Right lobe of liver (tissue), 6 donors: ENCODE results near the gene SAMD11. TPM values are rescaled to one million over a fixed set of nuclear protein-coding genes. Genes with fewer than 3 reads are reported as not detected.
A peak's percentile ranks its signal among the peaks of the same experiment; 100 is the strongest.

Source experiments
- ATAC-seq, 4 donors: fragments of 200-7000 bp; cut with Tn5 transposase; one replicate each; pipeline ENCODE4 v1.9.1; 2020; ENCODE audit warnings: mild to moderate bottlenecking in 4 of 4, moderate library complexity in 4 of 4
- DNase-seq, 3 donors: peaks; one replicate each; pipeline ENCODE4 v3.0.0-alpha.2; 2020
- H3K27ac ChIP-seq, 3 donors: fragments of 200-600 bp; one replicate each; pipeline ENCODE4 v1.8.0; 2022
- H3K27me3 ChIP-seq, 2 donors: fragments of 200-600 bp; one replicate each; pipeline ENCODE4 v1.8.0; 2022
- H3K36me3 ChIP-seq, 4 donors: fragments of 200-600 bp; sonication (generic) in 1 of 4; one replicate each; pipeline versions ENCODE4 v1.5.1 to v1.8.0; 2017 to 2022; ENCODE audit warnings: control low read depth in 1 of 4
- H3K4me1 ChIP-seq, 4 donors: fragments of 200-600 bp; sonication (generic) in 1 of 4; one replicate each; pipeline versions ENCODE4 v1.5.1 to v1.8.0; 2017 to 2022; ENCODE audit warnings: control low read depth in 1 of 4
- H3K4me3 ChIP-seq, 3 donors: fragments of 200-600 bp; one replicate each; pipeline ENCODE4 v1.8.0; 2022
- H3K9me3 ChIP-seq, 4 donors: fragments of 200-600 bp; sonication (generic) in 1 of 4; one replicate each; pipeline versions ENCODE4 v1.5.1 to v1.8.0; 2017 to 2022; ENCODE audit warnings: control low read depth in 1 of 4
- POLR2A ChIP-seq: fragments of 450-650 bp; IDR thresholded peaks from one replicate; pipeline ENCODE4 v1.6.1; 2017; ENCODE audit warnings: antibody characterized with exemption, mild to moderate bottlenecking
- WGBS: methylation state at CpG from one replicate; pipeline ENCODE4 v1.1.6; 2018; ENCODE audit warnings: low coverage, low lambda C conversion rate; ENCODE audit not compliant: insufficient coverage; ENCODE audit errors: missing lambda C conversion rate; 5-methylcytosine and 5-hydroxymethylcytosine counted together
- intact Hi-C, 2 donors: fragments of 100-400 bp; cut with DNase I; formaldehyde crosslinking; loops; one replicate each; pipeline versions ENCODE4 v1.11.2 to v1.14.1; 2022
- total RNA-seq, 6 experiments: library from RNA; depleted of rRNA in 2 of 6; stranded (reverse); fragments of >200 nt in 2 of 6; fragmentation: NEBNext Ultra II Directional in 3 of 6; extraction: Animal tissue kit (Norgen Biotek cat#: 25700) in 3 of 6; gene quantifications; one replicate each; pipeline versions ENCODE4 v1.1.0 to v1.2.4, GENCODE V29; 2016 to 2023
- TF ChIP-seq, protein P1 (sequence below), 4 donors: fragments of 200-600 bp in 3 of 4; fragments of 450-650 bp in 1 of 4; IDR thresholded peaks; one replicate each; pipeline versions ENCODE4 v1.5.1 to v1.8.0; 2016 to 2022; ENCODE audit warnings: antibody characterized with exemption in 4 of 4, mild to moderate bottlenecking in 2 of 4
- donor health status: DM: no; HTN: yes; CAD: no.
- donor health status: DM: no; HTN: no; CAD: no.
- donor health status: DM: no; HTN: no; CAD: no.
- donor health status: DM: no; HTN: yes; CAD: no.
- donor health status: DM: no; HTN: yes; CAD: no.

Gene SAMD11
- total RNA-seq, 6 experiments from 2014 or later = 2.1 to 4.3 (median 3.7) TPM

DNA sequence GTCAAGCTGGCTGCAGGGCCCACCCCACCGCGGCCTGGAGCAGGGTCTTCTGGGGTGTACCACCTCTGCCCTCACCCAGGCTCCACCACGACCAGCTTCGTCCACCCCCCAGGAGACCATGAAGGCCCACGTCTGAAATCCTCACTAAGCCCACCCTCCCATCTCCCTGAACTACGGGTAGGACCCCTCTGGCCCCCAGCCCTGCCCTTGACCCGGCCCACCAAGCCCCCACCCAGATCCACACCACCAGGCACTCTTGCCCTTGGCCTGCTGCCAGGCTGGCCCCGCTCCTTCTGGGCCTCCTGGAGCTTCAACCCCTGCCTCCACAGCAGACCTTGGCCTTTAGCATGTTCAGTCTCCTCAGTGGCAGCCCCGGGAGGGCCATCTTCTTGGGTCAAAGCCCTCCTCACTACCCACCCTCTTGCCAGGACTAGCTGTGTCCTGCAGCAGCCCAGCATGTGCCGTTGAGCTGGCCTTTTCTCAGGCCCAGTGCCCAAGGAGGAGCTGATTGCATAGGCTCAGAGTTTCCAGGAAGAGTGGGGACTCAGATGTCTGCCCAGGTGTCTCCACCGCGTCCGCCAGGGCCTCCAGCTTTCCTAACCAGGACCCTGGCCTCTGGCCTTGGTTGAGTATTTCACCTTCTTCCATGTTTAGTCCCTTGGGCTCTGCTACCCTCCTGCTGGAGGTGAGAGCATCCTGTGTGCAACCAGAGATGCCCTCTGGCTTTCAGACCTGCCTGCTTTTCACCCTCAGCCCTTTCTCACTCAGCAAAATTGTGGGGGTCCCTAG is 17.7 kb upstream of the SAMD11 start:
- ATAC-seq (no peak), DNase-seq (peak in 2 of 3 donors; percentile 51 to 52)
- H3K36me3 ChIP-seq = no peaks in the 10 kb centered on the region
- H3K4me3 ChIP-seq = no peak overlapping the region
- no peak for TF ChIP-seq POLR2A
- TF ChIP-seq, protein P1, sequence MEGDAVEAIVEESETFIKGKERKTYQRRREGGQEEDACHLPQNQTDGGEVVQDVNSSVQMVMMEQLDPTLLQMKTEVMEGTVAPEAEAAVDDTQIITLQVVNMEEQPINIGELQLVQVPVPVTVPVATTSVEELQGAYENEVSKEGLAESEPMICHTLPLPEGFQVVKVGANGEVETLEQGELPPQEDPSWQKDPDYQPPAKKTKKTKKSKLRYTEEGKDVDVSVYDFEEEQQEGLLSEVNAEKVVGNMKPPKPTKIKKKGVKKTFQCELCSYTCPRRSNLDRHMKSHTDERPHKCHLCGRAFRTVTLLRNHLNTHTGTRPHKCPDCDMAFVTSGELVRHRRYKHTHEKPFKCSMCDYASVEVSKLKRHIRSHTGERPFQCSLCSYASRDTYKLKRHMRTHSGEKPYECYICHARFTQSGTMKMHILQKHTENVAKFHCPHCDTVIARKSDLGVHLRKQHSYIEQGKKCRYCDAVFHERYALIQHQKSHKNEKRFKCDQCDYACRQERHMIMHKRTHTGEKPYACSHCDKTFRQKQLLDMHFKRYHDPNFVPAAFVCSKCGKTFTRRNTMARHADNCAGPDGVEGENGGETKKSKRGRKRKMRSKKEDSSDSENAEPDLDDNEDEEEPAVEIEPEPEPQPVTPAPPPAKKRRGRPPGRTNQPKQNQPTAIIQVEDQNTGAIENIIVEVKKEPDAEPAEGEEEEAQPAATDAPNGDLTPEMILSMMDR (IDR thresholded peaks at IDR 0.05) = no peak
- no peaks in the 10 kb centered on the region for H3K9me3 ChIP-seq
- no peak overlapping the region for H3K27ac ChIP-seq
- H3K27me3 ChIP-seq = no peaks in the 10 kb centered on the region
- intact Hi-C loops = no loop called here
- H3K4me1 ChIP-seq = no peaks in the 10 kb centered on the region
- 64% methylated on average over 5 of the region's 13 CpGs for WGBS

DNA sequence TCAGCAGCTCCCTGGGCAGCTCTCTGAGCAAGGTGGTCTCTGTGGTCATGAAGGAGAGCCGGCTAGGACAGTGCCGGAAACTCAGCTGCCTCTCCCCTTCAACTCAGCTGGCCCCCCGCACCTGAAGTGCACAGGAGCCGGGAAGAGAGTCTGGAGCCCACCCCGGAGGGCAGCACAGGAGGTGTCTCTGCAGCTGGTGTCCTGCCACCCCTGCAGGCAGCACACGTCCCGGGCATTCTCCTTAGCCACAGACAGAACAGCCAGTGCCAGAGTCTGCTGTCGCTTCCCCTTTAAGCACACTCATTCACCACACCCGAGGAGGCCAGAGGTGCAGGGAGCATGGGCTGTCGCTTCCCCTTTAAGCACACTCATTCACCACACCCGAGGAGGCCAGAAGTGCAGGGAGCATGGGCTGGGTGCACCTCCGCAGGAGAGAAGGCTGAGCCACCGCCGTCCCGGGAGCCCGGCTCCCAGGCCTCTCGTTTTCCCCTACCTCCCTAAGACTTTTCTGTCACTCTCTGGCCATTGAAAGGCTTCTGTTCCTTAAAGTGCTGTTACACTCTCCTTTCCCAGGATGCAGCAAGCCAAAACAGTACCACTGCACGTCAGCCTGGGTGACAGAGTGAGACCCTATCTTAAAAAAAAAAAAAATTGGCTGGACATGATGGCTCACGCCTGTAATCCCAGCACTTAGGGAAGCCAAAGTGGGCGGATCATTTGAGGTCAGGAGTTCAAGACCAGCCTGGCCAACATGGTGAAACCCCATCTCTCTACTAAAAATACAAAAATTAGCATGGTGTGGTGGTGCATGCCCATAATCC is 16.9 kb upstream of the SAMD11 start:
- Histone ChIP-seq H3K27ac (no peak overlapping the region), H3K27me3 (no peaks in the 10 kb centered on the region), H3K36me3 (no peaks in the 10 kb centered on the region), H3K9me3 (no peaks in the 10 kb centered on the region), H3K4me1 (no peaks in the 10 kb centered on the region), H3K4me3 (no peak overlapping the region)
- DNase-seq (peak in 2 of 3 donors; percentile 50 to 51), ATAC-seq (peak in 3 of 4 donors; percentile 31 to 41 (median 32))
- intact Hi-C loops = no loop called here
- TF ChIP-seq, protein P1 (IDR thresholded peaks at IDR 0.05) = no peak
- no peak for TF ChIP-seq POLR2A
- WGBS = 19% methylated on average over 9 of the region's 20 CpGs

DNA sequence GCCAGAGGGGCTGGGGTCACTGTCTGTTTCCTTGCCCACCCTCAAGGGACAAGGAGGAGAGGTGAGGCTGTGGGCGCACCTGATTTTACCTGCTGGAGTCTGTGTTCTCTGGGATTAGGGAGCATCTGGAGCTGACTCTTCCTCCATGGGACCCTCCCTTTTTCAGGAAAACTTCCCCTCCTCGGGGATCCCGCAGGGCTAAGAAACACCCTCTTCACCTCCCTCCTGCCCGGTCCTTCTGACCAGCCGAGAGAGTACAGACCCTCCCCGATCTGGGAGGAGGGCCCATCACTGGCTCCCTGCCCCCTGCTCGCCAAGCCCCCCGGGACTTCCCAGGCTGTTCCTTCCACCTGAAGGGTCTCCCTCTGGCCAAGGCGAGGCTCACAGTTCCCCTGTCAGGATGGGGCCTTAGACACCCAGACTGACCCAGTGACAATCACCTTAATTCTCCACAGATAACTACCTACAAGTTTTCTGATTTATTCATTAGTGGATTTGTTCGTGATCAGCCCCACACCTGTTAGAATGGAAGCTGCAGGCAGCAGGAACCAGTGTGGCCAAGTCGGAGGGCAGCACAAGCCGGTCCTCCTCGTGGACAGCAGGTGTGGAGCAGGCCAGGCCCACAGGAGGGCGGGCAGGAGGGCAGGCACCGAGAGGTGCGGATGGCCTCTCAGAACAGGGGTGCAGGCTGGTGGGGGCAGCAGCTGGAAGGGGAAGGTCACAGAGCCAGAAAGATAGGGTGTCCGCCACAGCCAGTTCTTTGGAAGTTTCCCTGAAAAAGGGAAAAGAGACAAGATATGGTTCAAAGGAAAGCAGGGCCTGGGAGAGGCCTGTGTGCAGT is 15.9 kb upstream of the SAMD11 start:
- no peak for ATAC-seq
- 85% methylated on average over 7 of the region's 17 CpGs for WGBS
- H3K36me3 ChIP-seq = no peaks in the 10 kb centered on the region
- peak; percentile 18 to 53 (median 37) for DNase-seq
- TF ChIP-seq, protein P1 (IDR thresholded peaks at IDR 0.05) = no peak
- no peak for TF ChIP-seq POLR2A
- no peaks in the 10 kb centered on the region for H3K4me1 ChIP-seq
- intact Hi-C loops = no loop called here
- H3K27ac ChIP-seq = no peak overlapping the region
- H3K4me3 ChIP-seq = no peak overlapping the region
- H3K9me3 ChIP-seq = no peaks in the 10 kb centered on the region
- no peaks in the 10 kb centered on the region for H3K27me3 ChIP-seq

DNA sequence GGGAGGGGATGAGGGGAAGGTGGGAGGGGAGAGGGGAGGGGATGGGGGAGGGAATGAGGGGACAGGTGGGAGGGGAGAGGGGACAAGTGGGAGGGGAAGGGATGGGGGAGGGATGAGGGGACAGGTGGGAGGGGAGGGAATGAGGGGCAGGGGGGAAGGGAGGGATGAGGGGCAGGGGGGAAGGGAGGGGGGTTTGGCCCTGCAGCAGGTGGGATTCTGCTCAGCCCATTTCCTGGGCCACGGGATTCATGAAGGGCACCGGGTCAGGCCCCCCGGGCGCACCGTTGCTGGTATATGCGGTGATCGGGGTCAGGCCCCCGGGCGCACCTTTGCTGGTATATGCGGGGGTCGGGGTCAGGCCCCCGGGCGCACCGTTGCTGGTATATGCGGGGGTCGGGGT is 15.1 kb upstream of the SAMD11 start:
- Histone ChIP-seq H3K4me3 (no peak overlapping the region), H3K36me3 (no peaks in the 10 kb centered on the region), H3K4me1 (no peaks in the 10 kb centered on the region), H3K9me3 (no peaks in the 10 kb centered on the region), H3K27ac (no peak overlapping the region), H3K27me3 (no peaks in the 10 kb centered on the region)
- WGBS = no CpG with 5 or more reads among the region's 16 CpGs
- ATAC-seq (no peak), DNase-seq (peak in 1 of 3 donors; percentile 12)
- no peak for TF ChIP-seq POLR2A
- TF ChIP-seq, protein P1 (IDR thresholded peaks at IDR 0.05) = no peak
- intact Hi-C loops = no loop called here
